Measurements from ENCODE around the gene CTPS2. TPM values are rescaled to one million over a fixed set of nuclear protein-coding genes. Genes with fewer than 3 reads are reported as not detected.

The CTPS2 gene
- total and polyA plus RNA-seq, 2 donors (not counting 3 experiments of a cell fraction or from before 2014, with no cell fraction given) = 7.4 to 15.7 TPM

DNA sequence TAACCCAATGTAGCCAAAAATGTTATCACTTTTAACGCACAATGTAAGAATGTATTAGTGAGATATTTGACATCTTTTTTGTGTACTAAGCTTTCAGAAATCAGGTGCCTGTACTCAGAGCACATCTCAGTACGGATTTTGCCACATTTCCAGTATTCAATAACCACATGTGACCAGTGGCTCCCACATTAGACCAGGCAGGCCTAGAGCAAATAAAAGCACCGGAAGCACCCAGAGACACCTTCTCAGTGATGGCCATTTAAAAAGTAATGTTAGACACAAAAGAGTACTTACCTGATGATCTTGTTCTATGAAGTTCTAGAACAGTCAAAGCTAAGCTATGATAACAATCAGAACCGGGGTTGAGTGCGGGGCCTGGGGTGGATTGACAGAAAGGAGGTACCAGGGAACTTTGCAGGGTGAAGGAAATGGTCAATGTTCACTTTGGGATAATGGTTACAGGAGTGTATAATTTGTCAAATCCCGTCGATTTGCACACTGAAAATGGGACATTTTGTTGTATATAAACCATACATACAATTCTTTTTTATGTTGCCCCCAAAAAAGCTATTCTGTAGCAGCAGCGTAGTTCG, 1.2 kb downstream of the CTPS2 start:
- peak; percentile 3 for DNase-seq (ENCODE audit: low read depth, low spot score)
- Histone ChIP-seq H3K4me3 (replicated peaks in 1 of 3; ENCODE audit: insufficient read depth in 1 of 3, low read depth in 1 of 3, low read length in 3 of 3) (peak overlapping the region; percentile 61 to 94 (median 76)), H3K4me2 (ENCODE audit: insufficient read depth, low read length) (peak overlapping the region; percentile 93), H2AFZ (ENCODE audit: low read depth, low read length) (peak overlapping the region; percentile 78), H3K79me2 (ENCODE audit: control insufficient read depth, insufficient read depth, low read length) (peaks cover 7% of the 10 kb centered on the region), H3K4me1 (ENCODE audit: control insufficient read depth, extremely low read depth, insufficient read depth, low read length) (peaks cover 2% of the 10 kb centered on the region), H3K27ac (ENCODE audit: insufficient read depth, low read depth, low read length) (peak overlapping the region; percentile 45), H3K9me1 (replicated peaks; ENCODE audit: control insufficient read depth, extremely low read depth, insufficient read depth, low read length) (no peaks in the 10 kb centered on the region), H3K9me3 (replicated peaks; ENCODE audit: control insufficient read depth, insufficient read depth, low read length) (no peaks in the 10 kb centered on the region), H3K9ac (replicated peaks; ENCODE audit: extremely low read depth, insufficient read depth, low read length) (peak overlapping the region; percentile 75), H4K20me1 (replicated peaks; ENCODE audit: control insufficient read depth, extremely low read depth, insufficient read depth, low read length) (no peaks in the 10 kb centered on the region), H3K27me3 (ENCODE audit: control insufficient read depth in 2 of 2, insufficient read depth in 2 of 2, low read length in 2 of 2) (no peaks in the 10 kb centered on the region), H3K36me3 (ENCODE audit: control insufficient read depth in 2 of 2, extremely low read depth in 1 of 2, insufficient read depth in 2 of 2, low read length in 2 of 2) (no peaks in the 10 kb centered on the region)
- CTCF ChIA-PET = no interaction called here
- FAIRE-seq = peak; percentile 61
- no peak for TF ChIP-seq EZH2 (IDR thresholded peaks at IDR 0.05; ENCODE audit: borderline replicate concordance, low read depth, low read length, severe bottlenecking)
- TF ChIP-seq, protein P1, sequence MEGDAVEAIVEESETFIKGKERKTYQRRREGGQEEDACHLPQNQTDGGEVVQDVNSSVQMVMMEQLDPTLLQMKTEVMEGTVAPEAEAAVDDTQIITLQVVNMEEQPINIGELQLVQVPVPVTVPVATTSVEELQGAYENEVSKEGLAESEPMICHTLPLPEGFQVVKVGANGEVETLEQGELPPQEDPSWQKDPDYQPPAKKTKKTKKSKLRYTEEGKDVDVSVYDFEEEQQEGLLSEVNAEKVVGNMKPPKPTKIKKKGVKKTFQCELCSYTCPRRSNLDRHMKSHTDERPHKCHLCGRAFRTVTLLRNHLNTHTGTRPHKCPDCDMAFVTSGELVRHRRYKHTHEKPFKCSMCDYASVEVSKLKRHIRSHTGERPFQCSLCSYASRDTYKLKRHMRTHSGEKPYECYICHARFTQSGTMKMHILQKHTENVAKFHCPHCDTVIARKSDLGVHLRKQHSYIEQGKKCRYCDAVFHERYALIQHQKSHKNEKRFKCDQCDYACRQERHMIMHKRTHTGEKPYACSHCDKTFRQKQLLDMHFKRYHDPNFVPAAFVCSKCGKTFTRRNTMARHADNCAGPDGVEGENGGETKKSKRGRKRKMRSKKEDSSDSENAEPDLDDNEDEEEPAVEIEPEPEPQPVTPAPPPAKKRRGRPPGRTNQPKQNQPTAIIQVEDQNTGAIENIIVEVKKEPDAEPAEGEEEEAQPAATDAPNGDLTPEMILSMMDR (IDR thresholded peaks at IDR 0.05; ENCODE audit: extremely low read depth in 1 of 2, insufficient read depth in 1 of 2, low read depth in 1 of 2, low read length in 2 of 2) = no peak
- no peak for TF ChIP-seq JUN (IDR thresholded peaks at IDR 0.05; ENCODE audit: borderline replicate concordance, insufficient read depth, insufficient read length, low read depth)
- no peak for TF ChIP-seq POLR2AphosphoS5 (IDR thresholded peaks at IDR 0.05; ENCODE audit: insufficient read depth, low read depth, low read length)
- no peak for TF ChIP-seq FOS (IDR thresholded peaks at IDR 0.05; ENCODE audit: borderline replicate concordance, insufficient read depth, low read length)
- dilution Hi-C loops (cut with MboI; ENCODE audit: extremely low pct_ligation_motif_present, low sequenced_read_pairs) (no loop called here), intact Hi-C loops (cut with micrococcal nuclease) (no loop called here)
- BruUV-seq (replicated peaks) = TSS peak; percentile 26
- POLR2A ChIA-PET = no interaction called here

Measured in endothelial cell of umbilical vein (primary cell).